ENCODE measurements around the gene ZNF211.

Gene ZNF211

GRCh38 chr19:57632987-57633831, at the start of gene ZNF211:
TSS of gene ZNF211 (plus strand) at chr19:57633168. CDS start at chr19:57633347, 179 bp downstream.
- peak; percentile 73 to 76 for DNase-seq (ENCODE audit: low read depth in 2 of 2)

DNA sequence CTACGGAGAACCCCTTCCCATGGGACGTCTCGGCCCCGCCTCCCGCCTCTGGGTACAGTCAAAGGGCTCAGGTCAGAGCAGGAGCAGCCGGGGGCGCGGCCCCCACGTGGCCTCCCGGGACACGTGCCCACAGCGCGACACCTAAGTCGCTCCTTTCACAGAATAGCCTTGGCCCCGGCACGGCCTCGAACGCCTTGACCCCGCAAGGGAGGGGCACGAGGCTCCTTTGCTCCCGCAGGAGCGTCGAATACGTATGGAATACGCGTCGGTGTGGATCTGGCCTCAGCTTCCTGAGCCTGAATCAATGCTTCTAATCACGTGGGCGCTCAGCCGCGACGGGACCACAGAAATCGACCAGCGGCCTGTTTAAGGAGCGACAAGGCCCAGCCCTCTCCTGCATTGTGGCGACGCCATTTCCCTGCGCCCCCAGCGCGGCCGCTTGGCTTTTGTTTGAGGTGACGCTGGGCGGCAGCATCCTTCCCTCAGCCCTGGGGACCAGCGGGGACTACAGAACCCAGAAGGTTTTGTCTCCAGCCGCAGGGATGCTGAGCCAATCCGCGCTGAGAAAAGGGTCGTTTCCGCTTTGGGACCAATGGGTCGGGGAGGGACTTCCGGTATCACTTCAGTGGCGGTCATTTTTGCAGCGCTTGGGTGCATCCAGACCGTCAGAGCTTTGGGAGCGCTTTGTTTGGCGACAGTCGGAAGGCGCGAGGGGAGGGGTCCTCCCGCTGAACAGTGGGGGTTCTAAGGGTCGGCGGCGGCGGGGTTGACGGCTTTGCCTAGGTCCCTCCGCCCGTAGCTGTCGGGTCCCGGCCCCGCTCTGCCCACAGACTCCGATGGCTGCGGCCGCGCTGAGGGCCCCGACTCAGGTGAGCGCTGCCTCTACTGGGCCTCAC, 49.2 kb upstream of the ZNF211 start, which contains the start of gene ZIK1:
Gene ZIK1 (plus strand): TSS at position 625 of the 896 bp plus-strand sequence. CDS start 212 bp downstream, at position 837.
- peak; percentile 59 to 74 for DNase-seq (ENCODE audit: low read depth in 2 of 2)

DNA sequence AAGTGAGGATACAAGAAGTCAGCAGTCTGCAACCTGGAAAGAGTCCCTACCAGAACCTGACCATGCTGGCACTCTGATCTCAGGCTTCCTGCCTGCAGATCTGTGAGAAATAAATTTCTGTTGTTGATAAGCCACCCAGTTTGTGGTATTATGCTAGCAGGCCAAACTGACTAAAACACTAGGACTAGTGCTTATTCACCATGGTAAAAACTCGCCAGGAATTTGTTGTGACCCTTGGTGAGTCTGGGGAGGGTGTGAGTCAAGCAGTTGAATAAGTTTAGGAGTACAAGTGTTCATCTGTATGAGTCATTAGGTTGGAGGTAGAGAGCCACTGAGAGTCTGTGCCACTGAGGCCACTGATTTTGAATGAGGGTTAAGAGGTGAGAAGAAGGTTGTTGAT, 45.4 kb upstream of the ZNF211 start:
- no peak for DNase-seq (ENCODE audit: low read depth in 2 of 2)

DNA sequence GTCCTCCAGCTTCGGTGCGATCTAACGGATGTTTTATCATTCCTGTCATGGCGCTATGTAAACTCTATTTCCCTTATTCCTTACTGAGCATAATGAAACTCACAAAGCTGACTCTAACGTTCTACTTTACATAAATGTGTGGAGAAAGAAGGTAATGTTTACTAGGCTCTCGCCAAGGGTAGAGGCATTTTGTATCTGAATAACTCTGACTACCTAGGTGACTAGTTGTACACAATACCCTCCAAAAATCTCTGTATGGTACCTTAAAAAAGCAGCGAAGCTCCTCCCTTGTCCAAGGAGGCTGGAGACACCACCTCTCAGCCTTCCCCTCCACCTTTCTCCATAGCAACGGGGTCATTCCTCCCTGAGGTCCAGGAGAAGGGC, 33.6 kb upstream of the ZNF211 start:
- no peak for DNase-seq (ENCODE audit: low read depth in 2 of 2)

GRCh38 chr19:57599761-57600383, 33.1 kb upstream of the ZNF211 start, which contains the start of gene ZNF530:
TSS of gene ZNF530 (plus strand) at chr19:57599885. CDS start at chr19:57604346, 4,461 bp downstream.
- DNase-seq (ENCODE audit: low read depth in 2 of 2), result peak; percentile 79 to 84

DNA sequence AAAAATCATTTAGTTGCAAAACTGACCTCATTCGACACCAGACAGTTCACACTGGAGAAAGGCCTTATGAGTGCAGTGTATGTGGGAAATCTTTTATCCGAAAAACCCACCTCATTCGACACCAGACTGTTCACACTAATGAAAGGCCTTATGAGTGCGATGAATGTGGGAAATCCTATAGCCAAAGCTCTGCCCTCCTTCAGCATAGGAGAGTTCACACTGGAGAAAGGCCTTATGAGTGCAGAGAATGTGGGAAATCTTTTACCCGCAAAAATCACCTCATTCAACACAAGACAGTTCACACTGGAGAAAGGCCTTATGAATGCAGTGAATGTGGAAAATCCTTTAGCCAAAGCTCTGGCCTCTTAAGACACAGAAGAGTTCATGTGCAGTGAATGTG, 26.0 kb upstream of the ZNF211 start:
- no peak for DNase-seq (ENCODE audit: low read depth in 2 of 2)

GRCh38 chr19:57611113-57611512, 21.9 kb upstream of the ZNF211 start:
- DNase-seq (ENCODE audit: low read depth in 2 of 2), result no peak

GRCh38 chr19:57613941-57614743, 18.8 kb upstream of the ZNF211 start, which contains the start of gene ZNF134:
TSS of gene ZNF134 (plus strand) at chr19:57614242. CDS start at chr19:57619469, 5,227 bp downstream.
- DNase-seq (ENCODE audit: low read depth in 2 of 2), result peak; percentile 74 to 83

DNA sequence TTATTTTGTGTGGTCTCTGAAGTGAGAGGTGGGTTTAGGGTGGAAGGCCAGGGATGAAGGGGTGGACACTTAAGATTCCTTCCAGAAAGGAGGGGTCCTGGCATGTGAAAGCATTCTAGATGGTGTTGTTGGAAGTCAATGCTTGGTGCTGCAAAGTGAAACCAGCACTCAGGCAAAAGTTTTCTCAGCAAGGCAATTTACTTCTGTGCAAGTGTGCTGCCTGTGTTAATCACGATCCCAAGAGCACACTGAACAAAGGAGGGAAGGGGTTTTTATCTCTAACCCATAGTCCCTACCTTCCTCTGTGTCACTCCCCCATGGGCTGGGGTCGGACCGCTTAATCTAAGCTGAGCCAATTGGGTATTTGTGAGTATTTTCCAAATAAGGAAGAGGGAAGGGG, 17.6 kb upstream of the ZNF211 start:
- DNase-seq (ENCODE audit: low read depth in 2 of 2), result no peak

GRCh38 chr19:57620673-57621348, 12.2 kb upstream of the ZNF211 start:
- DNase-seq (ENCODE audit: low read depth in 2 of 2), result no peak

- no peak for DNase-seq (ENCODE audit: low read depth in 2 of 2)
Observed at GRCh38 chr19:57623091-57623490, 9.9 kb upstream of the ZNF211 start.

DNA sequence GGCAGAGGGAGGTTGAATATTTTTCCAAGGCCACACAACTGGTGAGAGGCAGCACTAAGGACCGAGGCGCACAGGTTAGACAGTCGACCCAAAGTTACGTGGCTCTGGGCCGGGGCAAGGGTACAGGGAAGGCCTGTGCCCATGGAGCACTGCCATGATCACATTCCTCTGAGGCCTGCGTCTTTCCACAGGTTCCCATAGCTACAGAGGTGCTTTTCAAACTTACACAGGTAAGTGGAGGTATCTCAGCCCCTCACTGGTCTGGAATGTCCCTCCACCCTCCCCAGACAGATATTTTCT, 814 bp downstream of the ZNF211 start:
- DNase-seq (ENCODE audit: low read depth in 2 of 2), result no peak

DNA sequence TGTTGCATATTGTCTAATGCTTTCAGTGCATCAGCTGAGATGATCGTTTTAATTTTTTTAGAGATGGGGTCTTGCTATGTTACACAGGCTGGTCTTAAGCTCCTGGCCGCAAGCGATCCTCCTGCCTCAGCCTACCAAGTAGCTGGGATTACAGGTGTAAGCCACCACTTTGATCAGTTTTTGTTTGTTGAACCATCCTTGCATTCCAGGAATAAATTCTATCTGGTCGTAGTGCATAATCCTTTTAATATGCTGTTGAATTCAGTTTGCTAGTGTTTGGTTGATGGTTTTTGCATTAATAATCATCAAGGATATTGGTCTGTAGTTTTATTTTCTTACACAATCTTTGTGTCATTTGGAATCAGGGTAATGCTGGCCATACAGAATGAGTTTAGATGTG, 4.4 kb downstream of the ZNF211 start:
- DNase-seq (ENCODE audit: low read depth in 2 of 2), result no peak

DNA sequence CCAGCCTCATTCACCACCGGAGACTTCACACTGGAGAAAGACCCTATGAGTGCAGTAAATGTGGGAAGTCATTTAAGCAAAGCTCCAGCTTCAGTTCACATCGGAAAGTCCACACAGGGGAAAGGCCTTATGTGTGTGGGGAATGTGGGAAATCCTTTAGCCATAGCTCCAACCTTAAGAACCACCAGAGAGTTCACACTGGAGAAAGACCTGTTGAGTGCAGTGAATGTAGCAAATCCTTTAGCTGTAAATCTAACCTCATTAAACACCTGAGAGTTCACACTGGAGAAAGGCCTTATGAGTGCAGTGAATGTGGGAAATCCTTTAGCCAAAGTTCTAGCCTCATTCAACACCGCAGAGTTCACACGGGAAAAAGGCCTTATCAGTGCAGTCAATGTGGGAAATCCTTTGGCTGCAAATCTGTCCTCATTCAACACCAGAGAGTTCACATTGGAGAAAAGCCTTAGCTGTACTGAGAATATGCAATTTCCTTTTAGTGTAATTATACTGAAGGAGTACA, 8.8 kb downstream of the ZNF211 start:
- no peak for DNase-seq (ENCODE audit: low read depth in 2 of 2)

DNA sequence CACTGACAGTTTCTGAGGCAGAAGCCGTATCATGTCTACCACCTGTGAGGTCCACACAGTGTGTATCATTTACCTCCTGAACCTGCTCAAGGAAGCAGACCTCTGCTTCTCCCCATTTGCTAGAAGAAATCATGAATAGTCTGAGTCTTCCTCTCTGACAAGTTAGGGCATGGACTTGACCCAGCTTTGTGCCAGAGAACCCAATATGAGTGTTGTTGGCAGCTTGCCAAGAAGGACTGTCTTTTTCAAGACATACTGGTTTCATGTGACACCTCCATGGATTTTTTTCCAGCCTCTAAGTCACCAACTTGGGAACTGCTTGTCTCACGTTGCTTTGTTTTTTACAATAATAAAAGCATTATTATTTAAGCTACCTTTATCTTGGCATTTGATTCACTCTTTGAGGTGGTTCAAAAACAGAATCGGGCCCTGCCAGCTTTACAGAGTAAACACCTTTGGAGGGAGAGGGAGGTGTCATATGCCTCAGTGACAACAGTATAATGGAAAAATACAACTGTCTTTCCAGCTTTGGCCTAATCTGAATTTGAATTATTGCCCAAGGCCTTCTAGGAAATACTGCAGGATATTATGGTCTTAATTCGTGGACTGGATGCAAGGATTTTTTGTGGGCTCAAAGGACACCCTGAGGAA, 9.6 kb downstream of the ZNF211 start:
- DNase-seq (ENCODE audit: low read depth in 2 of 2), result no peak

DNA sequence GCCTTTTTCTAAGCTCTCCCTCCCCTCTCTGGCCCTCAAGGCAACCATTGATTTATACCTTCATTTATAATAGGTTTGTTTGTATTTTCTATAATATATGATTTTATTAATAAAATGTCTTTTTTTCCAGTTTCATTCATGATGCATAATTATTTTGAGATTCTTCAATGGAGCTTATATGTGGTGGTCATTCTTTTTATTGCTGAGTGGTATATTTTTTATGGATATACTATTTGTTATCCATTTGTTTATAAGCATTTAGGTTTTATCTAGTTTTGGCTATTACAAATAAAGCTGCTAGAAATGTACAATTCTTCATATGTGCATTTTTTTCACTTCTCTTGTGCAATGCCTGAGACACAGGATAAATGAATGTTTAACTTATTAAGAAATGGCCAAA, 10.8 kb downstream of the ZNF211 start:
- DNase-seq (ENCODE audit: low read depth in 2 of 2), result no peak

- no peak for DNase-seq (ENCODE audit: low read depth in 2 of 2)
Observed at GRCh38 chr19:57648331-57649003, 15.5 kb downstream of the ZNF211 start.

GRCh38 chr19:57651654-57651996, 18.7 kb downstream of the ZNF211 start:
- DNase-seq (ENCODE audit: low read depth in 2 of 2), result no peak

GRCh38 chr19:57653689-57654088, 20.7 kb downstream of the ZNF211 start:
- DNase-seq (ENCODE audit: low read depth in 2 of 2), result no peak

Data from stimulated activated CD8-positive, alpha-beta memory T cell treated with anti-CD3 and anti-CD28 coated beads, Interleukin-2, amount 100 ng/mL, for 48 hours (primary cell).